Eye (tissue), 1 donor: ENCODE data around the gene LAG3.
A peak's percentile ranks its signal among the peaks of the same experiment; 100 is the strongest.

ENCODE experiments used
- DNase-seq: peaks from one replicate; pipeline ENCODE4 v3.0.0-alpha.2; 2015

Gene LAG3

DNA sequence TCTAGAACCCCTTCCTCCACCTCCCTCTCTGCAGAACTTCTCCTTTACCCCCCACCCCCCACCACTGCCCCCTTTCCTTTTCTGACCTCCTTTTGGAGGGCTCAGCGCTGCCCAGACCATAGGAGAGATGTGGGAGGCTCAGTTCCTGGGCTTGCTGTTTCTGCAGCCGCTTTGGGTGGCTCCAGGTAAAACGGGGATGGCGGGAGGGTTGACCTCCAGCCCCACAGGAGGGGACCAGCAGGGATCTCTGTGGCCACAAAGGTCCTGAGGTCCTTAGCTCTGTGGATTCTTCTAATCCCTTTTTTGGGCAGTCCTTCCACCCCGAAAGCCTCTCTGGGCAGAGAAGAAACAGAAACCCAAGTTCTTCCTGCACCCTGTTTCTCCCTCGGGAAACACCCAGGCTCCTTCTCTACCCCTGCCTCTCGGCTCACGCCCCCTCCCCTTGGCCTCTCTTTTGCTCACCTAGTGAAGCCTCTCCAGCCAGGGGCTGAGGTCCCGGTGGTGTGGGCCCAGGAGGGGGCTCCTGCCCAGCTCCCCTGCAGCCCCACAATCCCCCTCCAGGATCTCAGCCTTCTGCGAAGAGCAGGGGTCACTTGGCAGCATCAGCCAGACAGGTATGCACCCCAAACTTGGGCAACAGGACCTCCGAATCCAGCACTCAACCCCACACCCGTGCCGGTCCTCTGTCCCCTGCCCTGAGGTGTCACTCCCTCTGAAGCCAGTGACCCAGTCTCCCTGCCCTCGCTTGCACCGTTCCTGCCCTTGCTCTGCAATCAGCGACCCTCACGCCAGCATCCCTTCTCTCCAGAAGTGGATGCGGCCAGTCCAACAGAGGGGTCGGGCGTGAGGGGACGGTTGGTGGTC lies 638 bp downstream of the LAG3 start:
- DNase-seq, result no peak

- DNase-seq, result peak; percentile 53
Measured at GRCh38 chr12:6773590-6774351, 1.5 kb downstream of the LAG3 start.

GRCh38 chr12:6774499-6775062 lies 2.3 kb downstream of the LAG3 start:
- DNase-seq, result no peak

DNA sequence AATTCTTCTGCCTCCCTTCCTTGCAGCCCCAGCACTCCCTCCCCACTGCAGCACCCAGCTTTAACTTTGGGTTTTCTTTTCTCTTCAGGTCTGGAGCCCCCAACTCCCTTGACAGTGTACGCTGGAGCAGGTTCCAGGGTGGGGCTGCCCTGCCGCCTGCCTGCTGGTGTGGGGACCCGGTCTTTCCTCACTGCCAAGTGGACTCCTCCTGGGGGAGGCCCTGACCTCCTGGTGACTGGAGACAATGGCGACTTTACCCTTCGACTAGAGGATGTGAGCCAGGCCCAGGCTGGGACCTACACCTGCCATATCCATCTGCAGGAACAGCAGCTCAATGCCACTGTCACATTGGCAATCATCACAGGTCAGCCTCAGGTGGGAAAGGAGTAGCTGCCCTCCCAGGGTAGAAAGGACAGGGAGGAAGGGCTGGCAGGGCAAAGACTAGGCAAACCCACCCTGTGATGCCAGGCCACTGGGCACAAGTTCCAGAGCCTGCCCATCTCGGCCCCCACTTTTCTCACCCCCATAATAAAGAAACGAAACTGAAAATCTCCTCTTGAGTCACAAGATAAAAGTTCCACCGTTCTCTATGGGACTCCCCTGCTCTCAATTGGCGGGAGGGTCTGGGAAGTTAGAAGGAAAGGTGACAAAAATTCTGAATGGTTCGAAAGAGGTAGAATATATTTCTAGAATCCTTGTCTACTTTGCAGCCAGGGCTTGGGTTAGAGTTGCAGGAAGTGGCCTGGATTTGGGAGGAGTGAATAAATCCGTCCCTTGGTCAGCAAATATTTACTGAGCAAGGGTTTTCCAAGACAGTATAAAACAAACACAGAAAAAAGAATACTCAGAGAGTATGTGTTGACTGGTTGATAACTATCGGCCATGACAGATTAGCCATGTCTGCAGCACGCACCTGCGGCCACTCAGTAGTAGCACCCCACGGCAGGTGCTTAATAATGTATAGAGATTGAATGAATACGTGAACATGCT lies 3.2 kb downstream of the LAG3 start:
- no peak for DNase-seq

DNA sequence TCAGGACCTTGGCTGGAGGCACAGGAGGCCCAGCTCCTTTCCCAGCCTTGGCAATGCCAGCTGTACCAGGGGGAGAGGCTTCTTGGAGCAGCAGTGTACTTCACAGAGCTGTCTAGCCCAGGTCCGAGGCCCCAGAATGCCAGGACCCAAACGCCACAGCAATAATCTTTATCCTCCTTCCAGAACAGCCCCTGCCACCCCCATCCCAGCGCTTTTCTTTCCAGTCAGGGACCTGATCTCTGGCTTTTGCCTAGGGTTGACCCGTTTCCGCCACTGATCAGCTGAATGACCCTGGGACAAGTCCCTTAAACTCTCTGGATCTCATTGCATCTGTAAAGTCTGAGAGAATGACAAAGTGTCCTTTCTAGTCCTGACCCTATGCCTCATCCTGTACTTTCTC lies 5.1 kb downstream of the LAG3 start:
- no peak for DNase-seq

DNA sequence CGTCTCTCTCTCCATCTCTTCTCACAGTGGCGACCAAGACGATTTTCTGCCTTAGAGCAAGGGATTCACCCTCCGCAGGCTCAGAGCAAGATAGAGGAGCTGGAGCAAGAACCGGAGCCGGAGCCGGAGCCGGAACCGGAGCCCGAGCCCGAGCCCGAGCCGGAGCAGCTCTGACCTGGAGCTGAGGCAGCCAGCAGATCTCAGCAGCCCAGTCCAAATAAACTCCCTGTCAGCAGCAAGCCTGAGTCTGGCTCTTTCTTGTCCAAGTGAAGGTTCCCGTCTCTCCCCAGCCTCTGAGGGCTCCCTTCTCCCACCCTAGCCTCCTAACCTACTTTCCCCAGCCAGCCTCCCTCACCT lies 5.9 kb downstream of the LAG3 start:
- DNase-seq, result no peak

GRCh38 chr12:6778574-6779550 lies 6.5 kb downstream of the LAG3 start:
- DNase-seq, result peak; percentile 99

GRCh38 chr12:6779708-6780432 lies 7.5 kb downstream of the LAG3 start:
- DNase-seq, result no peak

DNA sequence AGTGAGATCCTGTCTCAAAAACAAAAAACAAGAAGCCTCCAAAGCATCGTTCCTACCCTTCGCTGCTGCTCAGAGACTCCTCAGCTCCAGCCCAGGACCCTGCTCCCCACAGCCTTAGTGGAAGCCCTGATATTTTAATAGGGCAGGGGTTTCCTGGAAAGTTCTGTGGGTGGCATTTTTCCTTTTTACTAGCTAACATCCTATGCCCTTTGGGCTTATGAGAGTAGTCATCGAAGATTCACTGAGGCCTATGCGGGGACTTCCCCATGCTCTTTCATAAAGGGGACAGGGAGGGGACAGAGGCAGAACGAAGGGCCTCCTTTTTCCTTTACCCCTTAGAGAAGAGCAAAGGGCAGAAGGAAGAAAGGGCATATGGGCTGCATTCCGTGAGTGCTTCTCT lies 8.3 kb downstream of the LAG3 start:
- DNase-seq, result no peak

DNA sequence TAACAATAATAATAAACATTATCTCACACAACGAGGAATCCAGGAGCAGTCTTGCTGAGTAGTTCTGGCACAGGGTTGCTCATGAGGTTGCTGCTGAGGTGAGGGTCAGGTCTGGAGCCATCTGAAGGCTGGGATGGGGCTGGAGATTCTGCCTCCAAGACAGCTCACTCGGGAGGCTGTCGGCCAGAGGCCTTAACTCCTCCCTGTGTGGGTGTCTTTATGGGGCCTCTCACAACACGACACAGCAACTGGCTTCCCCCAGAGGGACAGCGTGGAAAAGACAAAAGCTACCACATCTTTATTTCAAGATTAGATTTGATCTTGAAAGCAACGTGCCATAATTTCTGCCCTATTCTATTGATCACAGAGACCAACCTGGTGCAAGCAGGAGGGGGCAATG lies 9.8 kb downstream of the LAG3 start:
- no peak for DNase-seq

DNA sequence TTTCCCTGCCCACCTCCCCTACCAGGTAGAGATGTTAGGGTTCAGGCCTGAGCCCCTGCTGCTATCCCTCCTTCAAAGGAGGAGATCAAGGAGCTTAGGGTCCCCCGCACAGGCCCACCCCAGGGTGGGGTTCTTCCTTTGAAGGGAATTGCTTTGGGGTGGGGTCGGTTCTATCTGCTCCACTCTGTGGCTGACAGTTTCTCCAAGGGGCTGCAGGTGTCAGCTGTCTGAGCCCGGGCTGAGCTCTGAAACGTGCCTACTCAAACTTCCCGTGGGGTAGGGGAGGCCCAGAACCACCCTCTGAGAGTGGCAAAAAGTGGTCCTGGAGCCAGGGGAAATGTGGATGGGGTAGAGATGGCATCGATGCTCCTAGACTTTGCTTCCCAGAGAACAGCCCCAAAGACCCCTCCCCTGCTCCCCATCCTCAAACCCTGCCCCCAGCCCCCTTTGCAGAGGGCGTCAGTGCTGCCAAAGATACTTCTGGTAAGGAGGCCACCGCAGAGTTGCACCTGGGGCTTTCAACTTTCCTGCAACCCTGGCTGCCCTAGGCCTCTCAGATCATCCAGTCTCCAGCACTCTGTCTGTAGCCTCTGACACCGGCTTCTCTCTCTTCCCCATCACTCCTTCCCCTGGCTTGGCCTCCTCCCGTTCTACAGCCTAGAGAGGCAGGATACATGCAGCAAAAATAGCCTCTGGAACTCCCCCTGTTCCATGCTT lies 10.7 kb downstream of the LAG3 start:
- no peak for DNase-seq

- DNase-seq, result no peak
Measured at GRCh38 chr12:6783828-6784227, 11.5 kb downstream of the LAG3 start.

DNA sequence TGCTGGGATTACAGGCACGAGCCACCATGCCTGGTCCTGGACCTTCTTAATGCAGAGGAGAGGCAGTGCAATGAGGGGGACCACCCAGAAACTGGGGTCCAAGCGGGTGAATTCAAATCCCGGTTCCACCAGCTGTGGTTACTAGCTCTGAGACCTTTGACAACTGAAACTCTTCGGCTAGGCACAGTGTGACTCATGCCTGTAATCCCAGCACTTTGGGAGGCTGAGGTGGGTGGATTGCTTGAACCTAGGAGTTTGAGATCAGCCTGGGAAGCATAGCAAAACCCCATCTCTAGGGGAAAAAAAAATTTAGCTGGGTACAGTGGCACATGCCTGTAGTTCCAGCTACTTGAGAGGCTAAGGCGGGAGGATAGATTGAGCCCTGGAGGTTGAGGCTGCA lies 12.0 kb downstream of the LAG3 start:
- DNase-seq, result no peak

DNA sequence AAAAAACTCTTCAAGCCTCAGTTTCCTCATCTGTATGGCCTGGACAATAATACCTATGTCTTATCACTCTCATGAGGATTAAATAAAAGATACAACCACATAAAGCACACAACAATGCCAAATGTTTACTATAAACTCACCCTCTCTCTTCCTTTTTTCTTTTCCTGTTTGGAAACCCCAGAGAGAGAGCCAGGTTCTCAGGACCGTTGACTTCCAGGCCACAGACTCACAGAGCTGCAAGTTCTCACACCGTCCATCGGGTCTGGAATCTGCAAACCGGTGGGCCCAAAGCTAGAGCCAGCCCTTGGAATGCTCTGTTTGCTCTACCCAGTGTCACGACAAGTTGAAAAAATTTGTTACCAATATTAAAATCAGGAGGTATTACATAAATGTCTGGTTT lies 12.4 kb downstream of the LAG3 start:
- no peak for DNase-seq

GRCh38 chr12:6786416-6787094 lies 14.2 kb downstream of the LAG3 start:
- no peak for DNase-seq

DNA sequence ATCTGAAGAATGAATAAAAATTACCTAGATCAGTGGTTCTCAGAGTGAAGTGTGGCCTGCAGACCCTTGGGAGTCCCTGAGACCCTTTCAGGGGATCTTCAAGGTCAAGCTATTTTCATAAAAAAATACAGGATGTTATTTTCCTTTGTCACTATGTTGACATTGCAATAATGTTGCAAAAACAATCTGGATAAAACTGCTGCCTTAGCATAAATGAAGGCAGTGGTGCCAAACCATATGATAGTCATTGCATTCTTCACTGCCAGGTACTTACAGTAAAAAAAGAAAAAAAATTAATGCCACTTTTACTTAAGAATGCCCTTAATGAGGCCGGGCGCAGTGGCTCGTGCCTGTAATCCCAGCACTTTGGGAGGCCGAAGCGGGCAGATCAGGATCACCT lies 15.0 kb downstream of the LAG3 start:
- no peak for DNase-seq

- no peak for DNase-seq
Measured at GRCh38 chr12:6788972-6789924, 16.9 kb downstream of the LAG3 start, which contains the start of gene CD4. TSS of gene CD4 (plus strand) at chr12:6789528. CDS start at chr12:6800139, 10,611 bp downstream.

DNA sequence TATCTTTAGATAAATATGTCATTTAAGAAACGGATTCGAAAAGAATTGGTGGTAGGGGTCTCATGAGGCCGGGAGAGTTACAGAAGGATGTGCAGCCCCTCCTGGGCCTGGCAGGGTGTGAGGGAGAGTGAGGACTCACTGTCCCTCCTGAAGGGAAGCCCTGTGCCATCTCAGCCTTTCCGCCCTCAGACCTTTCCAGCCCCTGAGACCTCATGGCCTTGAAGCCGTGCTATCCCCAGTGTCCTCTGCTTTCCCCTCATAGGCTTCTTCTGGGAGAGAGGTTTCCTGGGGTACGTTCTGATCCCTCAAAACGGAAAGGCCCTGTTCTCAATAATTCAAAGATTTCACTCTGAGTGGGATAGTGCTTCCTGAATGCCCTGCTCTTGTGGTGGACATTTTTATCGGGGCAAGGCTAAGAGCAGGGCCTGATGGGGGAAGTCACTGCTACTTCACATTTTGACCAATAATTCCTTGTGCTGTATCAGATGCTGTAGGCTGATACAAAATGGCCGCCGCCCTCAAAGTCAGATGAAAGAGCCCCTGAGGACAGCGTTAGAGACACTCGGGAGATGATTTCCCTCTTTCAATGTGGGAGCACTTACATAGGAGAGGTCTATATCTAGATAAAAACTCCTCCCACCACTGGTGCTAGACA lies 18.3 kb downstream of the LAG3 start:
- DNase-seq, result no peak
